ENCODE measurements around the gene GTF2F1.
"Not testable (repeated sequence)": the region's sequence is repeated elsewhere in the genome, so short reads cannot be mapped to it uniquely, and the experiment has no call there.

Gene GTF2F1

DNA sequence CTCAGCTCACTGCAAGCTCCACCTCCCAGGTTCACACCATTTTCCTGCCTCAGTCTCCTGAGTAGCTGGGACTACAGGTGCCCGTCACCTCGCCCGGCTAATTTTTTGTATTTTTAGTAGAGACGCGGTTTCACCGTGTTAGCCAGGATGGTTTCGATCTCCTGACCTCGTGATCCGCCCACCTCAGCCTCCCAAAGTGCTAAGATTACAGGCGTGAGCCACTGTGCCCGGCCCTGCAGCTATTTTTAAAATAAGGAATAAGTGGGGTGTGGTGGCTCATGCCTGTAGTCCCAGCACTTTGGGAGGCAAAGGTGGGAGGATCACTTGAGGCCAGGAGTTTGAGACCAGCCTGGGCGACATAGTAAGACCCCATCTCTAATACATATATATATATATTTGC lies 32.5 kb downstream of the GTF2F1 start:
- not testable (repeated sequence) for H3K27ac ChIP-seq (ENCODE audit: low read length); H3K4me1 ChIP-seq (ENCODE audit: control insufficient read depth, low read depth, low read length); H3K9me3 ChIP-seq (ENCODE audit: control insufficient read depth, low read depth, low read length); H3K4me3 ChIP-seq (ENCODE audit: low read length); H3K27me3 ChIP-seq (ENCODE audit: control insufficient read depth, insufficient read depth, low read length); H3K36me3 ChIP-seq (ENCODE audit: control insufficient read depth, low read depth, low read length); H3K9ac ChIP-seq (ENCODE audit: low read length)

DNA sequence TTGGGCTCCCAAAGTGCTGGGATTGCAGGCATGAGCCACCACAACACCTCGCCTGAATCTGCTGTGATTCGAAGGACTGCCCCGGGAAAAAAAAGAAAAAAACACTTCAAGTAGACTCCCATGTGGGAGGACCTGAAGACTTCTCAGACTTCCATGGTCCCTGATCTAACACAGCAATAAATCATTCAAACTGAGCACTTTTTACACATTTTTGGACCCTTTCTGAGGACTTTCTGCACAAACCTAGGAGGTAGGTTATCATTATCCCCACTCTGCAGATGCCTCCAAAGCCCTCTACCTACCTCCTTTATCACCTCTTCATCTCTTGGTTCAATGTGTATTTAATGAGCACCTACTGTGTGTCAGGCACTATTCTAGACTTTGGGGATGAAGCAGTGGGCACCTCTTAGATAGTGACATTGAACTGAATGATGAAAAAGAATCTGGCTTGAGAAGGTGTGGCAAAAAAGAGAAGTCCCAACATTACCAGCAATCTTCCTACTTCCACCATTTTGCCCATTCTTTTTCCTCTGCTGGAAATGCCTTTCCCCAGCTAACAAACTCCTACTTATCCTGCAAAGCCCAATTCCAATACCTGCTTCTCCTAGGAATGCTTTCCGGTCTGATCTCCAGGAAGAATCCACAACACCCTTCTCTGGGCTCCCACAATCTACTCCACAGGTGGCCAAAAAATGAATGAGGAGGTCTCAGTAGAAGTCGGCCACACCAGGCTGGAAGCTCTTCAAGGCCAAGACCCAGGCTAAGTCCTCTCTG lies 33.2 kb downstream of the GTF2F1 start:
- no peaks in the 10 kb centered on the region for H3K27me3 ChIP-seq (ENCODE audit: control insufficient read depth, insufficient read depth, low read length)
- no peak overlapping the region for H3K9ac ChIP-seq (ENCODE audit: low read length)
- peaks cover 3% of the 10 kb centered on the region for H3K36me3 ChIP-seq (ENCODE audit: control insufficient read depth, low read depth, low read length)
- H3K9me3 ChIP-seq (ENCODE audit: control insufficient read depth, low read depth, low read length): no peaks in the 10 kb centered on the region
- no peak overlapping the region for H3K4me3 ChIP-seq (ENCODE audit: low read length)
- H3K4me1 ChIP-seq (ENCODE audit: control insufficient read depth, low read depth, low read length): no peaks in the 10 kb centered on the region
- H3K27ac ChIP-seq (ENCODE audit: low read length): no peak overlapping the region

- no peak overlapping the region for H3K27ac ChIP-seq (ENCODE audit: low read length)
Measured at GRCh38 chr19:6358003-6358402, 35.0 kb downstream of the GTF2F1 start.

DNA sequence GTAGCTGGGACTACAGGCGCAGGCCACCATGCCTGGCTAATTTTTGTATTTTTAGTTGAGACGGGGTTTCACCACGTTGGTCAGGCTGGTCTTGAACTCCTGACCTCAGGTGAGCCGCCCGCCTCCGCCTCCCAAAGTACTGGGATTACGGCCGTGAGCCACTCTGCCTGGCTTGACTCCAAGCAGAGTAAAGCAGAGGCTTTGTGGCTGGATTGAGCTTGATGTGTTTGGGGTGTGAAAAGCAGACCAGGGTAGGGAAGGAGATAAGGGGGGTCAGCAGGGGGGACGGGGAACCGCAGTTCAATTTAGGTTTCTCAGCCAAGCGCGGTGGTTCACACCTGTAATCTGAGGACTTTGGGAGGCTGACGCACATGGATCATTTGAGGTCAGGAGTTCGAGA lies 35.8 kb downstream of the GTF2F1 start:
- no peak overlapping the region for H3K9ac ChIP-seq (ENCODE audit: low read length)
- H3K27me3 ChIP-seq (ENCODE audit: control insufficient read depth, insufficient read depth, low read length): no peaks in the 10 kb centered on the region
- no peaks in the 10 kb centered on the region for H3K4me1 ChIP-seq (ENCODE audit: control insufficient read depth, low read depth, low read length)
- H3K4me3 ChIP-seq (ENCODE audit: low read length): no peak overlapping the region
- no peaks in the 10 kb centered on the region for H3K9me3 ChIP-seq (ENCODE audit: control insufficient read depth, low read depth, low read length)
- no peaks in the 10 kb centered on the region for H3K36me3 ChIP-seq (ENCODE audit: control insufficient read depth, low read depth, low read length)
- H3K27ac ChIP-seq (ENCODE audit: low read length): no peak overlapping the region

More at GRCh38 chr19:6358003-6358402, 35.0 kb downstream of the GTF2F1 start:
- no peaks in the 10 kb centered on the region for H3K9me3 ChIP-seq (ENCODE audit: control insufficient read depth, low read depth, low read length)
- no peak overlapping the region for H3K9ac ChIP-seq (ENCODE audit: low read length)
- H3K27me3 ChIP-seq (ENCODE audit: control insufficient read depth, insufficient read depth, low read length): no peaks in the 10 kb centered on the region
- no peaks in the 10 kb centered on the region for H3K36me3 ChIP-seq (ENCODE audit: control insufficient read depth, low read depth, low read length)
- no peak overlapping the region for H3K4me3 ChIP-seq (ENCODE audit: low read length)
- no peaks in the 10 kb centered on the region for H3K4me1 ChIP-seq (ENCODE audit: control insufficient read depth, low read depth, low read length)

DNA sequence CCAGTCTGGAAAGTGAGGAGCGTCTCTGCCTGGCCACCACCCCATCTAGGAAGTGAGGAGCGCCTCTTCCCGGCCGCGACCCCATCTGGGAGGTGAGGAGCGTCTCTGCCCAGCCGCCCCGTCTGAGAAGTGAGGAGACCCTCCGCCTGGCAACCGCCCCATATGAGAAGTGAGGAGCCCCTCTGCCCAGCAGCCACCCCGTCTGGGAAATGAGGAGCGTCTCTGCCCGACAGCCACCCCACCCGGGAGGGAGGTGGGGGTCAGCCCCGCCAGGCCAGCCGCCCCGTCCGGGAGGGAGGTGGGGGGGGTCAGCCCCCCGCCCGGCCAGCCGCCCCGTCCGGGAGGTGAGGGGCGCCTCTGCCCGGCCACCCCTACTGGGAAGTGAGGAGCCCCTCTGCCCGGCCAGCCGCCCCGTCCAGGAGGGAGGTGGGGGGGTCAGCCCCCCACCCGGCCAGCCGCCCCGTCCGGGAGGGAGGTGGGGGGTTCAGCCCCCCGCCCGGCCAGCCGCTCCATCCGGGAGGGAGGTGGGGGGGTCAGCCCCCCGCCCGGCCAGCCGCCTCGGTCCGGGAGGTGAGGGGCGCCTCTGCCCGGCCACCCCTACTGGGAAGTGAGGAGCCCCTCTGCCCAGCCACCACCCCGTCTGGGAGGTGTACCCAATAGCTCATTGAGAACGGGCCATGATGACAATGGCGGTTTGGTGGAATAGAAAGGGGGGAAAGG lies 37.5 kb downstream of the GTF2F1 start:
- not testable (repeated sequence) for H3K9ac ChIP-seq (ENCODE audit: low read length); H3K4me1 ChIP-seq (ENCODE audit: control insufficient read depth, low read depth, low read length); H3K27me3 ChIP-seq (ENCODE audit: control insufficient read depth, insufficient read depth, low read length); H3K4me3 ChIP-seq (ENCODE audit: low read length); H3K9me3 ChIP-seq (ENCODE audit: control insufficient read depth, low read depth, low read length); H3K36me3 ChIP-seq (ENCODE audit: control insufficient read depth, low read depth, low read length); H3K27ac ChIP-seq (ENCODE audit: low read length)

DNA sequence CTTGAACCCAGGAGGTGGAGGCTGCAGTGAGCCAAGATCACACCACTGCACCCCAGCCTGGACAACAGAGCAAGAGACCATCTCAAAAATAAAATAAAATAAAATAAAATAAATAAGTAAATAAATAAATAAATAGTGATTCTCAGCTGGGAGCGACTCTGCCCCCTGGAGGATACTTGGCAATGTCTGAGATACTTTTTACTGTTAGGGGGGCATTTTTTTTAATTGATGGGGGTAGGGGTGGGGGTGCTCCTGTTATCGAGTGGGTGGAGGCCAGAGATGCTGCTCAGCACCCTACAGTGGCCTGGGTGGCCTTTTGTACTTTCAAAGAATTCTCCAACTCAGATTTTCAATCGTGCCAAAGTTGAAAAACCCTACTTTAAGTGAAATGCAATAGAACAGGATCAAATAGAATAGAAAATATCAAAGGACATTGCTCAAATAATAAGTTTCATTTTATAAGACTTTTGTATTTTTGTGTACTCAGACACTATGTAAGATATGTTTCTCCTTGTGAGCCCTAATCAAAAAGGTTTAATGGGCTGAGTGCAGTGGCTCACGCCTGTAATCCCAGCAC lies 38.8 kb downstream of the GTF2F1 start:
- H3K9me3 ChIP-seq (ENCODE audit: control insufficient read depth, low read depth, low read length): no peaks in the 10 kb centered on the region
- no peak overlapping the region for H3K4me3 ChIP-seq (ENCODE audit: low read length)
- H3K27ac ChIP-seq (ENCODE audit: low read length): no peak overlapping the region
- no peaks in the 10 kb centered on the region for H3K27me3 ChIP-seq (ENCODE audit: control insufficient read depth, insufficient read depth, low read length)
- no peaks in the 10 kb centered on the region for H3K36me3 ChIP-seq (ENCODE audit: control insufficient read depth, low read depth, low read length)
- H3K4me1 ChIP-seq (ENCODE audit: control insufficient read depth, low read depth, low read length): no peaks in the 10 kb centered on the region
- no peak overlapping the region for H3K9ac ChIP-seq (ENCODE audit: low read length)

GRCh38 chr19:6352381-6353165 lies 40.4 kb downstream of the GTF2F1 start:
- Histone ChIP-seq H3K27ac (ENCODE audit: low read length) (no peak overlapping the region), H3K9me3 (ENCODE audit: control insufficient read depth, low read depth, low read length) (no peaks in the 10 kb centered on the region), H3K9ac (ENCODE audit: low read length) (no peak overlapping the region), H3K4me3 (ENCODE audit: low read length) (no peak overlapping the region), H3K27me3 (ENCODE audit: control insufficient read depth, insufficient read depth, low read length) (no peaks in the 10 kb centered on the region), H3K36me3 (ENCODE audit: control insufficient read depth, low read depth, low read length) (no peaks in the 10 kb centered on the region), H3K4me1 (ENCODE audit: control insufficient read depth, low read depth, low read length) (no peaks in the 10 kb centered on the region)

GRCh38 chr19:6350688-6351087 lies 42.3 kb downstream of the GTF2F1 start:
- Histone ChIP-seq H3K9me3 (ENCODE audit: control insufficient read depth, low read depth, low read length) (no peaks in the 10 kb centered on the region), H3K27ac (ENCODE audit: low read length) (no peak overlapping the region), H3K27me3 (ENCODE audit: control insufficient read depth, insufficient read depth, low read length) (no peaks in the 10 kb centered on the region), H3K36me3 (ENCODE audit: control insufficient read depth, low read depth, low read length) (no peaks in the 10 kb centered on the region), H3K4me1 (ENCODE audit: control insufficient read depth, low read depth, low read length) (no peaks in the 10 kb centered on the region), H3K9ac (ENCODE audit: low read length) (no peak overlapping the region), H3K4me3 (ENCODE audit: low read length) (no peak overlapping the region)

GRCh38 chr19:6349271-6349670 lies 43.7 kb downstream of the GTF2F1 start:
- H3K27ac ChIP-seq (ENCODE audit: low read length); H3K9me3 ChIP-seq (ENCODE audit: control insufficient read depth, low read depth, low read length); H3K27me3 ChIP-seq (ENCODE audit: control insufficient read depth, insufficient read depth, low read length); H3K4me3 ChIP-seq (ENCODE audit: low read length); H3K36me3 ChIP-seq (ENCODE audit: control insufficient read depth, low read depth, low read length); H3K9ac ChIP-seq (ENCODE audit: low read length); H3K4me1 ChIP-seq (ENCODE audit: control insufficient read depth, low read depth, low read length): not testable (repeated sequence)

- no peaks in the 10 kb centered on the region for H3K36me3 ChIP-seq (ENCODE audit: control insufficient read depth, low read depth, low read length)
- no peak overlapping the region for H3K27ac ChIP-seq (ENCODE audit: low read length)
- H3K9me3 ChIP-seq (ENCODE audit: control insufficient read depth, low read depth, low read length): no peaks in the 10 kb centered on the region
- no peaks in the 10 kb centered on the region for H3K4me1 ChIP-seq (ENCODE audit: control insufficient read depth, low read depth, low read length)
- no peaks in the 10 kb centered on the region for H3K27me3 ChIP-seq (ENCODE audit: control insufficient read depth, insufficient read depth, low read length)
- no peak overlapping the region for H3K4me3 ChIP-seq (ENCODE audit: low read length)
- H3K9ac ChIP-seq (ENCODE audit: low read length): no peak overlapping the region
Measured at GRCh38 chr19:6343462-6343861, 49.5 kb downstream of the GTF2F1 start.

- H3K4me3 ChIP-seq (ENCODE audit: low read length): no peak overlapping the region
- no peaks in the 10 kb centered on the region for H3K36me3 ChIP-seq (ENCODE audit: control insufficient read depth, low read depth, low read length)
- H3K4me1 ChIP-seq (ENCODE audit: control insufficient read depth, low read depth, low read length): no peaks in the 10 kb centered on the region
- H3K27ac ChIP-seq (ENCODE audit: low read length): no peak overlapping the region
- H3K27me3 ChIP-seq (ENCODE audit: control insufficient read depth, insufficient read depth, low read length): no peaks in the 10 kb centered on the region
- H3K9me3 ChIP-seq (ENCODE audit: control insufficient read depth, low read depth, low read length): no peaks in the 10 kb centered on the region
- no peak overlapping the region for H3K9ac ChIP-seq (ENCODE audit: low read length)
Measured at GRCh38 chr19:6340493-6341201, 52.3 kb downstream of the GTF2F1 start.
